Vagina (tissue), 2 donors: ENCODE data around the gene GLT6D1.

Experiments used
- POLR2AphosphoS5 ChIP-seq, 2 donors: sonication (generic); formaldehyde crosslinking; IDR thresholded peaks; one replicate each; pipeline ENCODE4 v1.9.0; 2017; ENCODE audit warnings: antibody characterized with exemption in 2 of 2, mild to moderate bottlenecking in 2 of 2, low read depth in 1 of 2; ENCODE audit not compliant: insufficient read depth in 1 of 2
- TF ChIP-seq, protein P1 (sequence below), 3 experiments: fragments of 450-650 bp in 2 of 3; fragments of 200-600 bp in 1 of 3; sonication (generic) in 1 of 3; IDR thresholded peaks; one replicate each; pipeline ENCODE4 v1.5.1; 2017 to 2019; ENCODE audit warnings: antibody characterized with exemption in 3 of 3, mild to moderate bottlenecking in 2 of 3, moderate library complexity in 2 of 3

DNA sequence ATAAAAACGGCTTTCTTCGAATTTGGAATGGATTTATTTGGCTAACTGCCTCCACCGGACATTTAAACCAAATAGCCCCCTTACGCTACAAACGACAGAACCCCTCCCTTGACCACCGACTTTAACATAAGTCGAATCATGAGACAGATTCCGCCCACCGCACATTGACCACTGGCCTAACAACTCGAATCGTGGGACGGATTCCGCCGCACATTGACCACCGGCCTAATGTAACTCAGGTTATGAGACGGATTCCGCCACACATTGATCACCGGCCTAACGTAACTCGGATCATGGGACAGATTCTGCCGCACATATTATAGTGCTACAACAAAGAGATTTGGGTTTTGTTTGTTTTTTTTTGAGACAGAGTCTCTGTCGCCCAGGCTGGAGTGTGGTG lies 21.1 kb upstream of the GLT6D1 start:
- TF ChIP-seq, protein P1, sequence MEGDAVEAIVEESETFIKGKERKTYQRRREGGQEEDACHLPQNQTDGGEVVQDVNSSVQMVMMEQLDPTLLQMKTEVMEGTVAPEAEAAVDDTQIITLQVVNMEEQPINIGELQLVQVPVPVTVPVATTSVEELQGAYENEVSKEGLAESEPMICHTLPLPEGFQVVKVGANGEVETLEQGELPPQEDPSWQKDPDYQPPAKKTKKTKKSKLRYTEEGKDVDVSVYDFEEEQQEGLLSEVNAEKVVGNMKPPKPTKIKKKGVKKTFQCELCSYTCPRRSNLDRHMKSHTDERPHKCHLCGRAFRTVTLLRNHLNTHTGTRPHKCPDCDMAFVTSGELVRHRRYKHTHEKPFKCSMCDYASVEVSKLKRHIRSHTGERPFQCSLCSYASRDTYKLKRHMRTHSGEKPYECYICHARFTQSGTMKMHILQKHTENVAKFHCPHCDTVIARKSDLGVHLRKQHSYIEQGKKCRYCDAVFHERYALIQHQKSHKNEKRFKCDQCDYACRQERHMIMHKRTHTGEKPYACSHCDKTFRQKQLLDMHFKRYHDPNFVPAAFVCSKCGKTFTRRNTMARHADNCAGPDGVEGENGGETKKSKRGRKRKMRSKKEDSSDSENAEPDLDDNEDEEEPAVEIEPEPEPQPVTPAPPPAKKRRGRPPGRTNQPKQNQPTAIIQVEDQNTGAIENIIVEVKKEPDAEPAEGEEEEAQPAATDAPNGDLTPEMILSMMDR (IDR thresholded peaks at IDR 0.05) = no peak
- no peak for TF ChIP-seq POLR2AphosphoS5 (IDR thresholded peaks at IDR 0.05; ENCODE audit: insufficient read depth in 1 of 2, low read depth in 1 of 2)
